Embryonic facial prominence (tissue), 1 donor: ENCODE results near the gene PRCC.

Source experiments
- DNase-seq: peaks from one replicate; pipeline ENCODE4 v3.0.0-alpha.2; 2016; ENCODE audit errors: extremely low spot score

The PRCC gene

DNA sequence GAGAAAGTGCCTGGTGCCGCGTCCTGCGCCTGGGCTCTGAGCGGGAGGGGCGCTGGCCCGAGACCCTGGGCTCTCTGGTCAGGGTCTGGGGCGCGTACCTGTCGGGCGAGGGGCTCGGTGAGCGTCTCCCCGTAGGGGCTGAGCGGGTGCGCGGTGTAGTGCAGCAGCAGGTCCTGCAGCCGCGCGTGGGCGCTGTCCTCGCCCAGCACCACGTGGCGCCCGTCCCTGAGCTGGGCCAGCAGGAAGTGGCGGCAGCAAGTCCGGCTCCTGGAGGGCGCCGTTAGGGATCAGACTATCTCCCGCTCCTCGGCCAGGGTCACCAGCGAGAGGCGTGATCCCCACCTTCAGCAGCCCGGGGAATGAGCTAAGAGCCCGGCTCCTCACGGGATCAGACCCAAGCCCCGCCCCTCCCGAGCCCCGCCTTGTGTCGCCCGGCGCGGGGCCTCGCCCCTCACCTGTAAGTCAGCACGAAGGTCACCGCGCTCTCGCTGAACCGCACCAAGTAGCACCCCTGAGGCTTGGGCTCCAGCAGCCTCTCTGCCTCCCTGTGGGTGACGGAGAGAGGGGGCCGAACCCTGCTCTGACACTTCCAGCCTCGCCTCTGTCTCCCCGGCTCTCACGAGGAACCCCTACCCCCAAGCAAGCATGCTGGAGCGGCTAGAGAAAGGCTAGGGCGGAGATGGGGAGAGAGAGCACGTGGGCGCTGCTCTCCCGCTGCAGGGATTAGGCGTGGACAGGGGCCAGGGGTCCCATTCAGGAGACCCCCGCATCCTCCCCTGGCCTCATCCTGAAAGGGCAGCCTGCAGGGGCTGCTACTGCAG lies 46.6 kb downstream of the PRCC start:
- no peak for DNase-seq

DNA sequence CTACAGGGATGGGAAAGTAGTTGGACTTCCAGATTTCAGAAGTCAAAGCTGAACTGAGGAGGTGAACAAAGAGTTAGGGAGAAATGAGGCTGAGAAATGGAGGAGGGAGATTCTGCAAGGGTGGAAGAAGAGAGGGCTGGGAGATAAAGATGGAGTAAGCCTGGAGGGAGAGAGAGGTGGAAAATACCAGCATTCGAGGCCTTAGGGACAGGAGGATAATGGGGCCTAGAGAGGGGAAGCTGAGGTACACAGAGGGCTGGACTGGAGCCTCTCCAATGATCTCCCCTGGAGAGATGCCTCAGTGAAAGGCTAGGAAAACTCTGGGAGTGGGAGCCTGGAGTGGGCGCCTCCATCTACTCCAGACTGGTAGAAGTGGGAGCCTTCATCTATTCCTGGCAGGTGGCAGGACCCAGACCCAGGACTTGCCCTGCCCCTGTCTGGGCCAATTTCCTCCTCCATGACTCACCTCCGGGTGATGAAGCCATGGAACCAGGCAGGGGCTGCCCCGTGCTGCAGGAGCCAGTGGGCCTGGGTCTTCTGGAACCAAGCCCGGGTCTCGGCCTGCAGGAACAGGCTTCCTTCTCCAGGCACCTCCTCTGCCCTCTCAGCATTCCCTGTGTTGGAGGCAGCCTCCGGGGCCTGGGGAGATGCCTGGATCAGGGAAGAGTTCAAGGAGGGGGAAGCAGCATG lies 47.4 kb downstream of the PRCC start:
- no peak for DNase-seq

DNA sequence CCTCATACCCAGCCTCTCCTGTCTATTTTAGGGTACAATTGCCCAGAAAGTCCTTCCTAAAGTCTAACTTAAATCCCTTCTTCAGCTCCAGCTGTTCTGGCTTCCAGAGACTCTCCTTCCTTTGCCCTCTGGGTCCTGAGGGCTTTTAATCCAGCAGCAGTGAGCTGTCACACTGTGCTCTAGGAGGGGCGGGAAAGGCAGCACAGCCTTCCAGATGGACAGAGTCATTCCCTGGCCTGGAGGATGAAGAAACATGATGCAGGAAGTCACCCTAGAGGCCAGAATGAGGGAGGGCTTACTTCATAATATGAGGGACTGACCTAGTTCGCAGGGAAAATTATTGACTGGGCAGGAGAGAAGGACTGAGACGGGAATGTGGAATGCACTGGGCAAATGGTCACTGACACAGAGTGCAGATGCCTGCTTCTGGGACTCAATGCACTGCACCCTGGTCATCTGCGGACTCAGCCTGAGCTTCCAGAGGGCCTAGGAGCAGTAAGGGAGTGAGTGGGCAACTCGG lies 48.0 kb downstream of the PRCC start:
- DNase-seq: no peak

DNA sequence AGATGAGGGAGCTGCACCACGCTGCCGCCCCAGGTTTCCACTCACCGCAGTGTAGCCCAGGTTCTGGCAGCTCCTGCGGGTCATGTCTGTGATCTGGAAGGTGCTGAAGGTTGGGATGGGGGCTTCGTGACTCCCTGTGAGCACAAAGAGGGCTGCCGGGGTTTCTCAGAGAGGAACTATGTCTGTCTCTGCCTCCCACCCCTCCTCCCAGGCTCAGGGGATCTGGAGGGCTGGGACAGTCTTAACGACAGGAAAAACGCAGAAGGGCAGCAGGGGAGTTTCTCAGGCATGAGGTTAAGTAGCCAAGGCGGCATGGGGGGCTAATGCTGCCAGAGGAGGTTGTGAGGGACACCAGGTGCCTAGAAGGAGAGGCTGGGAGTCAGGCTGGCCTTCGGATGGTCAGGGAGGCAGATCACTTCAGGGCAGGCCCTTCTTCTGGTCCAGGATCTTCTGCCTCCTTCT lies 48.7 kb downstream of the PRCC start:
- DNase-seq: no peak

DNA sequence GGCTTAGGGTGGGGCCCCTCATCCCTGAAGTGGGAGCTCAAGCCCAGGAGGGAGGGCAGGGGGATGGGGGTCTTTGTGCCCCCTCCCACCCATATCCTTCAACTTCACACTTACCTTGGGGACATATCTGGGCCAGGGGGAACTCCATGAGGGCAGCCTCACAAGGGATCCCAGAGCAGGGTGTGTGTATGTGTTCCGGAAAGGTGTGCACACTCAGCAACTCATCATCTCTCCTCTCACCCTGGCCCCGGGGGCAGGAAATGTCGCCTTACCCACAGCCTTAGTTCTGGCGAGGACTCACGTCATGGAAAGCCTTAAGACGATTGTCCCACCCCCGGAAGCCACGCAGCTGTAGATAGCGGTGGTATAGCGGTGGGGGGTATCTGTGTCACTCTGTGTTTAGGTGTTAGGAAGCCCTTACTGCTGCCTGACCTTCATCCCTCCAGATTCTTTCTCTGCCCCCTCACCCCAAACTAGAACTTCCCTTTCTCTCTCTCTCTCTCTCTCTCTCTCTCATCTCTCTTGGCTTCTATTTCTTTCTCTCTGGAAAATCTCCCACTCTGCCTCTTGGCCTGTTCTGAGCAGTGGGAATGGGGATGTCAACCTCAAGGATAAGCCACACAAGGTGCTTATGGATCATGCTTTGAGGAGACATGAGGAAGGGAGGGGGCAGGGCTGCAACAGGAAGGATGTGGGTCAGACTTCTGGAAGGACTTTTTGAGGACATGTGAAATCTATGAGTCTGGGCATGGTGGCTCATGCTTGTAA lies 49.4 kb downstream of the PRCC start, which contains the start of gene SH2D2A:
Gene SH2D2A, minus strand, starts transcription at position 288 of the 768 bp plus-strand sequence. Its CDS starts 140 bp downstream, at position 148.
- no peak for DNase-seq

DNA sequence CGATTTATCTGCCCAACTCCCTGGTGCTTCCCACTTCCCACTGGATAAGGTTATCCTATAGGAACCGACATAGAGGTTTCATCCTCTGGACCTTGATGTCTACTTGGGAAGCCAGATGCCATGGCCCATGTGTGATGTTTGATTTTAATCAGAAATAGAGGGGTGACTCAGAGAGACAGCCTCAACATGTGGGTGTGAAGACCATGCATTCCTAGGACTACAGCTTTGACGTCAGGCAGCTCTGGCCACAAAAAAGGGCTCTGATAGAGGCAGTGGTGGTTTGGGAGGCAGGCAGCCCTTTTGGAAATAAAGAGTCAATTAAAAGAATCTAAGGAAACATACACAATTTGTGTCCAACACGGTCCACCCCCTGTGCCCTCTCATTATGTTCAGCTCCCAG lies 54.5 kb downstream of the PRCC start:
- no peak for DNase-seq

DNA sequence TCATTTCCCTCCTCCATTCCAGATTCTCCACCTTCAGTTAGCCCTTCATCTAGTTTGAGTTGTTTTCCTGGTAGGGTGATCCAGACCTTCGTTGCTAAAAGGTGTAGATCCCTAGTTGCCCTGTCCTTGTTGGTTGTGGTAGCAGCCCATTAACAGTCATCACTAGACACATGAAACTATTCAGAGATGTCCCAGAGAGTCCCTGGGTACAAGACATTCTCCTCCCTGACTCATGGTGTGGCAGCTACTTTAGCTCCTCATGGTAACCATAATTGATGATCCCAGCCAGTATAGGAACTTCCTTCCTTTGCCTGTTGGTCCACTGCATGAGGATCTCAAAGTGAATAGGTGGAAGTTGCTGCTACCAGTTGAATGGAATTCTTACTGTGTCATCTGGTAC lies 55.3 kb downstream of the PRCC start:
- DNase-seq: no peak

DNA sequence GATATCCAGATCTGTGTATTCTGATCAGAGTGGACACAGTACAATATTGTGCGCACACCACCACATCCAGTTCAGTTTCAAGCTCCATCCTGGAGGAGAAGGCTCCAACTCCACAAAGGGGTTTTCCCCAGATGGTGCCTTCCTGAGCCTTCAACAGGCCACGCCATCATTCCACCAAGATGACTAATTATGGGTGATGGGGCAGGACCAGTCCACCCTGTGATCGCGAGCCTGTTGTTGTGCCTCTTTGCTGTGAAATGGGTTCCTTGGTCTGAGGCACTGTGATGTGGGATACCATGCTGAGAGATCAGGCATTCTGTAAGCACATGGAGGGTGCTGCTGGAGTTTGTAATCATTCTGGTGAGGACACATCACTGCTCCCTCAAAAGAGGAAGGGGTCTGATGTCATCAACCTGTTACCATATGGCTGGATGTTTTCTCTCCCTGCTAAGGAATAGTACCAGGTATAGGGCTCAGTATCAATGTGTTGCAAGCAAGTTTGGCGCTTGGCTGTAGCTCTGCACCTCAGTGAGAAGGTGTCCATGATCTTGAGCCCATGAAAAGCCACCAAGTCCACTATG lies 56.0 kb downstream of the PRCC start:
- no peak for DNase-seq

DNA sequence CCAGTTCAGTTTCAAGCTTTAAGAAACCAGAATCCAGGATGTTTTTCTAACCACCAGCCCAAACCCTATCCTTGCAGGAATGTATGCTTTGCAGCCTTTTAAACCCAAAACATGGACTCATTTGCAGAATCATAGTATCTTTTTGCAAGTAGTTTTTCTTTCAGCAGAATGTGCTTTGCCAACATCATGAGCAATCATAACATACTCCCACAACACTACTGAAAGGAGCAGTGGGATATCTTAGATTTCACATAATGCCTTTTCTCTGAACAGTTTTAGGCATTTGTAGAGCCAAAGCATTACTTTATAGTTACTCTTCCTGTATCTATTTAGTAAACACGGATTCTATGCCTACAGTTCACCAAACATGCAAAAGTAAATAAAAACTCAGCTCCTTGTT lies 59.3 kb downstream of the PRCC start:
- DNase-seq: no peak

DNA sequence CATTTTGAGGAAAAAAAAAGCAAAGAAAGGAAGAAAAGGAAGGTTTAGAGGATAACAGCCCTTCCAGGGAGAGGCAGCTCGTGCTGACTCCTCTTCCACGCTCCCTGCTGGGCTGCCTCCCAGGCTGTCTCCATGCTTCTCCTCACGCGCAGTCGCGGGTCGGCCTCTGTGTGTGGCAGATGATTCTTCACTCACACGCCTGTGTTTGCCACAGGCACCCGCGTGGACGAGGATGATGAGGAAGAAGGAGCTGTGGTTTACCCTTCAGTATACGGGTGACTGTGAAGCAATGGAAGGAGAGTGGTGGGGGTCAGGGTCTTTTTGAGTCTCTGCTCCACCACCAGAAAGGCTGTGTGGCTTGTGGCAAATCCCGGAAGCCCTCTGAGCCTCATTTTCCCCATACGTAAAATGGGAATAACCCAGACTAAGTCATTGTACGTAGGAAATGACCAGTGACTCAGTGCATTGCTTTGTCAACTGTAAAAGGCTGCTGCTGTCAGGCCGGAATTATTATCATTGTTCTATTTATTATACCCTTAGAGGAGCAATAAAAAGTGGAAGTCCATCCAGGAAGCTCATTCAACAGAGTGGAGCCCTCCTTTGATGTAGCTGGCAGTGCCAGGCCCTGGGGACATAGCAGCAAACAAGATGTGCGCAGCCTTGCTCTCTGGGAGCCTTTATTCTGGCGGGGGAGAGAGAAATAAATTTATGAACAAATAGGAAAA lies 61.2 kb downstream of the PRCC start:
- no peak for DNase-seq

DNA sequence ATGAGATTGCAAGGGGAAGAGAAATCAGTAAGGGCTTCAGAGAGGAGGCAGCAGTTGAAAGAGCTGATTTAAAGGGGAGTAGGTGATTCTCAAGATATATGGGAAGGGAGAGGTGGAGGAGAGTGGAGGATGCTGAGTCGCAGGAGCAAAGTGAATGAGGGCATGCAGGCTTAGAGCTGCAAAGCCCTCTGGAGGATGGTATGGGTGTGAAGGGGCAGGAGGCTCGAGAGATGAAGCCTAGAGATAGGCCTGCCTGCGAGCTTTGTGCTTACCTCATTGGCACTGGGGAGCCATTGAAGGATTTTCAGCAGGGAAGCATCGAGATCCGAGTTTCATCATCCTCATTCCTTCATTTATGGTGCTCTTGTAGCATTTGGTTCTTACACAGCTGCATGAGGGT lies 65.1 kb downstream of the PRCC start:
- DNase-seq: no peak

DNA sequence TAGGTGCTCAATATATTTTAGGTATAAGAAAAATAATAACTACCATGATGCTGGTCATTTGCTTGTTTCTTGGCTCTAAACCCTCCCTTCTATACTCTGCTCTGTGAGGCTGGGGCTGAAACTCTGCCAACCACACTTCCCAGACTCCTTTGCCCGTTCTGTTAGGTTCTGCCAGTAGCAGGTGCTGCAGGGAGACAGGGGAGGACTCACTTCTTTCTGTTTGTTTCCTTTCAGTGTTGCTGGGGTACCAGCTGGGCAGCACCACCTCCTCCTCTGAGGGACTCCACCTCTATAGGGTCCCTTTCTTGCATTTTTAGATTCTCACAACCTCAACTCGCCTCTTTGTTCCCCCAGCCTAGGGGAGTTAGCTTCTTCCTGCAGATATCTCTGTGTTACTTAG lies 66.3 kb downstream of the PRCC start:
- no peak for DNase-seq

DNA sequence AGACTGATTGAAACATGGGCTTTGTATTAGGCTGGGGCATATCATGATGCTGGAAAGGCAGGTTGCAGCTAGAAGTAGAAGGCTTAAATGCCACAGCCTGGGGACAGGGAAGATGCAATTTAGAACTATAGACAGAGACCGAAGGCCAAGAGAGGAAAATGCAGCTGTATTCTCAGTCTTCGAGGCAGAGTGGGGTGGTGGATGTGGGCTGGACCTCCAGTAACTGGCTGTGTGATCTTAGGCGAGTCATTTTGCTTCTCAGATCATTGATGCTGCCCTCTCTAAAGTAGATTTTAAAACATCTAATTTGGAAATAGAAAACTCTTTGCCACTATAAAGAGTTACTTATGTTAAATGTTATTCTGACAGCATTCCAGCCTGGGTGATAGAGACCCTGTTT lies 67.0 kb downstream of the PRCC start:
- DNase-seq: no peak

DNA sequence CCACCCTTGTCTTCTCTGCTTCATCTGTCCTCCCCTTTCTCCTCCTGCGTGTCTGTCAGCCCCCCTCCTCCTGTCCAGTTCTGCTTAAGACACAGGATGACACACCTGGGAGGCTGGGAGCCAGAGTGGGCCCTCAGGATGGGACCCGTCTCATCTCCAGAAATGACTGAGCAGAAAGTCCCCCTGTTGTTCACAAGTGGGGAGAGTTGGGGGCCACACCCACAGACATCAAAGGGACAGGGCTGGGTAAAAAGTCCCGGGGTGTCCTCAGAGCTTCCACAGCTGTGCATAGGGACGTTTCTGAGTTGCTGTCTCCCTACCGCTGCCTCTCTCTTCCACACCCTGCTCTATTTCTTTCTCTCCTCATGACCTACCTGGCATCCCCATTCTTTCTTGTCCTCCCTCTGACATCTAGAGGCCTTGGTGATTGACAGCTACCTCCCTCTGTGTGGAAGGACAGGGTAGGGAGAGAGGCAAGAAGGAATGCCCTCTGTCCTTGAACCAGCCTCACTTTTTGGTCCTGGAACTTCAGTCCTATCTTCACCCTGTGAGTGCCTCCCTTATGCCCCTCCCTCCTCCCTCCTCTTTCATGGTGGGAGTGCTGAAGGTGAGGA lies 68.8 kb downstream of the PRCC start:
- no peak for DNase-seq

DNA sequence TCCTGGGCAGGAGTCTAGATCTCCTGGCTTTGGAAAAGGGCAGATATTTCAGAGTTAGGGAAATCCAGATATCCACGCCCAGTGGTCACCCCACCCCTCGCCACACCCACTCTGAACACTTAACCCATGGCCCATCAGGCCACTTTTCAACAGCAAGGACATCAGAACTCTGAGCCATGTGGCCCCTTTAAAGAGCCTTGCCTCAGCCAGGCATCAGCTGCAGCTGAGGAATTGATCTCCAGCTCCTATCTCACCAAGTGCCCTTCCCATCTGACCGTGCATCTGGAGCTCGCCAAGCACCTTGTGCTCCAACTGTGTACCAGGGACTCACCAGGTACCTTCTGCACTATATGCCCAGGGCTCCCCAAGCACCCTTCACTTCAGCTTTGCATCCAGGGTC lies 69.6 kb downstream of the PRCC start:
- no peak for DNase-seq

DNA sequence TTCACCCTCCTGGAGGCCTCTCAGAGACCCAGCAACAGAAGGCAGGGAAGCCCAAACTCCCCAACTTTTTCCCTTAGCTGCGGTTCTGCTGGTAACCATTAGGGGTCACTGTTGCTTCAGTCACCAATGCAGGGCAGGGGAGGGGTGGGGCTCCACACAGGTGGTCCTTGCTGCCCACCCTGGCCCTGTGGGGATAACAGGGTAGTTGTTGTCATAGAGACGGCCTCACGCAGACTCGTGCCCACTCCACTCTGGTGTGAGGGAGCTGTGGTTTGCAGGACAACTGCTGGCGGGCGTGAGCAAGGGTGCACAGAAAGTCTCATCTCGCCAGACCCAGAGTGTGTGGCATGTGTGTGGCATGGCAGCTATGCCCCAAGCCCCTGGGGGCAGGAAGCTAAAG lies 71.6 kb downstream of the PRCC start:
- no peak for DNase-seq

DNA sequence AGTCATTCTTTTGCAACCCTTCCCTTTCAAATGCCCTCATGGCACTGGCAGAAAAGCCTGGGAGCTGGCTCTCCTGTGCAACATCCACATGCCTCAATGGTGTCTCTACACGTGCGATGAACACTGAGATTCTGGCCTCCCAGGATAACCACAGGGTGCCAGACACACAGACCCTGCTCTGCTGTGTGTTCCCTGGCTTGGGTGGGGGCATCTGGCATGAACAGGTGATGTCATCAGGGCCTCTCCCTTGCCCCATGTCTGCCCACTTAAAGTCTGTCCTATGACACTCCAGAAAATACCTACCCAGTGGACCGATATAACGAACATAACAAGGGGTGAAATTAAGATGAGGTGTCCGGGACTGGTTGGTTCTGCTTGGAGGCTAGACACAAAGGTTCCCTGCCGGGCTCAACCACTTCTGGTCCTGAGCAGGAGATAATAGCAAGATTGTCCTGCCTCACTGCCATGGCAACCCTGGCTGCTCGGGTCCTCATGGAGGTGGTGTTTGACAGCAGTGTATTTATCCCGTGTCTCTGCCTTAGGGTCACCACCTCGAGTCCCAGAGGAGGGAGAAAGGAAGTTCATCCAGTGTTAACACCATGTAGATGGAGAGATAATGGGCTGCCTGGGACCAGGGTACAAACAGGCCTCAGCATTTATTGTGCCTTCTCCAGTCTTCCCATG lies 72.2 kb downstream of the PRCC start:
- no peak for DNase-seq

DNA sequence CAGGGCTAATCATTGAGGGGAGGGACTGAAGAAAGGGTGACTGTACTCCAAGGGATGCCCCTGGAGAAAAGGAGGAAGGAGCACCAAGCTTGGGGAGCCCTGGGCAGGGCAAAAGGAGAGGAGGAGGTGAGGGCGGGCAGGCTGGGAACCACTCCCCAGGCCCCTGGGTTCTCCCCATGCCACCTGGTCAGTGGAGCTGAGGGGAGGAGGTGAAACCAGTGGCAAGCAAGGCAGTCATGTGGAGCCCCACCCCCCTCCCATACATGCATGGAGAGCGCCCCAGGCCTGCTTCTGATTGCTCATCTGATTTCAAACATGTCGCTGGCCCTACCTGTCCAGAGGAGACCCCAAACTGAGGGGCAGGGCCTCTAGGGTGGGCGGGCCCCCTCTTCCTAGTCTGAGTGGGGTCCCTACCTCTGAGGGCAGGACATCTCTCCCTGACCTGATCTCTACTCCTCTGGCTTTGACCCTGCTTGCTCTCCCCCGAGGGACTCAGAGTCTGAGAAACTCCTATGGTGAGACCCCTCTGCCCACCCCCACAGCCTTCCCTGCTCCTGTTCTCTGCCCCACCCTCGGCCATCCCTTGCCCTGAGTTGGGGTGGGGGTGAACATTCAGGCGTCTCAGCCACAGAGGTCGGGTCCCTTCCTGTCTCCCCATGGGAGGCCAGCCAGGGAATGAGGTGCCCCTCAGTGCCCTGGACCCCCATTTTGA lies 73.0 kb downstream of the PRCC start:
- DNase-seq: no peak

DNA sequence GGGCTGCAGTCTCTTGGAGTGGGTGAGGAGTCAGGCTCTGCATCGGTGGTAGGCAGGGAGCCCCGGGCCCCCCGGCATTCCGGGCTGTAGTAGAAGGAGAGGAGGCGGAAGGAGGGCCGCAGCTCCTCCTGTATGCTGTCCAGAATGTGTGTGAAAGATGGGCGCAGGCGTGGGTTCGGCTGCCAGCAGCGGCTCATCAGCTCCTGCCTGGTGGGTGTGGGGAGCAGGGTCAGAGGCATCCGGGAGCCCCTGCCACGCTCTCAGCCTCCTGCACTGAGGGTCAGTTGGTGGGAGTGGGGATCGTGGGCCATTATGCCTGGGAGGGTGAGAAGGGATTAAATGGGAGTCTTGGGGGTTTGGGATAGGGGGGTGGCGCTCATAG lies 73.6 kb downstream of the PRCC start:
- DNase-seq: no peak
